Hematopoietic multipotent progenitor cell treated with erythropoietin and hydrocortisone succinate and interleukin-3 and kit ligand, for 4 days (in vitro differentiated cells): ENCODE results near the gene CYP4A22.
"Not testable (repeated sequence)": the region's sequence is repeated elsewhere in the genome, so short reads cannot be mapped to it uniquely, and the experiment has no call there.

ENCODE experiments used
- DNase-seq: peaks from one replicate; pipeline ENCODE4 v3.0.0-alpha.2; 2015

The CYP4A22 gene, protein sequence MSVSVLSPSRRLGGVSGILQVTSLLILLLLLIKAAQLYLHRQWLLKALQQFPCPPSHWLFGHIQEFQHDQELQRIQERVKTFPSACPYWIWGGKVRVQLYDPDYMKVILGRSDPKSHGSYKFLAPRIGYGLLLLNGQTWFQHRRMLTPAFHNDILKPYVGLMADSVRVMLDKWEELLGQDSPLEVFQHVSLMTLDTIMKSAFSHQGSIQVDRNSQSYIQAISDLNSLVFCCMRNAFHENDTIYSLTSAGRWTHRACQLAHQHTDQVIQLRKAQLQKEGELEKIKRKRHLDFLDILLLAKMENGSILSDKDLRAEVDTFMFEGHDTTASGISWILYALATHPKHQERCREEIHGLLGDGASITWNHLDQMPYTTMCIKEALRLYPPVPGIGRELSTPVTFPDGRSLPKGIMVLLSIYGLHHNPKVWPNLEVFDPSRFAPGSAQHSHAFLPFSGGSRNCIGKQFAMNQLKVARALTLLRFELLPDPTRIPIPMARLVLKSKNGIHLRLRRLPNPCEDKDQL

GRCh38 chr1:47137198-47137597 is at the start of gene CYP4A22:
Gene CYP4A22, plus strand, starts transcription at chr1:47137441. Its CDS starts 45 bp downstream, at chr1:47137486.
- DNase-seq, result no peak

DNA sequence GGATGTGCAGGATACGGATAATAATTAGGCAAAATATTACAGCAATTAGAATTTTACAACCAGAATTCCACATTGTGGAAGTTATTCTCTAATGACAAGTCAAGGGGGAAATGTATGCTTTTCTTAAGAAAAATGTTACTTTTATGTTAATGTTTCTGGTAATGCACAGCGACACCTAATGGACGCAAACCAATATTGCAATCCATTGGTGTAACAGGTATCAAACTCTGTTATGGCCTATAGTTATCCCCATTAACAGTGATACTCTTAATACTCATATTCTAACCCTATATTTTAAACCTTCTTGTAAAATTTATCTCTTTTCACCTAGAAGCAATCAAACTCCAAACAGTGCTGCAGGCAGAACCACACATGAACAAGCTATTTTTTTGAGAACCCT is 47.9 kb upstream of the CYP4A22 start:
- peak; percentile 61 for DNase-seq

- not testable (repeated sequence) for DNase-seq
Observed at GRCh38 chr1:47091476-47091875, 45.8 kb upstream of the CYP4A22 start.

GRCh38 chr1:47104816-47105215 is 32.4 kb upstream of the CYP4A22 start:
- no peak for DNase-seq

GRCh38 chr1:47106792-47107191 is 30.4 kb upstream of the CYP4A22 start:
- DNase-seq, result no peak

GRCh38 chr1:47107851-47108574 is 29.2 kb upstream of the CYP4A22 start:
- not testable (repeated sequence) for DNase-seq

- not testable (repeated sequence) for DNase-seq
Observed at GRCh38 chr1:47109482-47109881, 27.8 kb upstream of the CYP4A22 start.

GRCh38 chr1:47113178-47113577 is 24.1 kb upstream of the CYP4A22 start:
- DNase-seq, result no peak

DNA sequence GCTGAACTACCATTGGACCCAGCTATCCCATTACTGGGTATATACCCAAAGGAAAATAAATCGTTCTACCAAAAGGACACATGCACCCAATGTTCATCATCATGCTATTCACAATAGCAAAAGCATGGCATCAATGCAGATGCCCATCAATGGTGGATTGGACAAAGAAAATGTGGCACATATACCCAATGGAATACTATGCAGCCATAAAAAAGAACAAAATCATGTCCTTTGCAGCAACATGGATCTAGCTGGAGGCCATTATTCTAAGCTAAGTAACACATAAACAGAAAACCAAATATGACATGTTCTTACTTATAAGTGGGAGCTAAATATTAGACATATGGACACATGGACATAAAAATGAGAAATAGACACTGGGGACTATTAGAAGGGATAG is 16.2 kb upstream of the CYP4A22 start:
- not testable (repeated sequence) for DNase-seq

DNA sequence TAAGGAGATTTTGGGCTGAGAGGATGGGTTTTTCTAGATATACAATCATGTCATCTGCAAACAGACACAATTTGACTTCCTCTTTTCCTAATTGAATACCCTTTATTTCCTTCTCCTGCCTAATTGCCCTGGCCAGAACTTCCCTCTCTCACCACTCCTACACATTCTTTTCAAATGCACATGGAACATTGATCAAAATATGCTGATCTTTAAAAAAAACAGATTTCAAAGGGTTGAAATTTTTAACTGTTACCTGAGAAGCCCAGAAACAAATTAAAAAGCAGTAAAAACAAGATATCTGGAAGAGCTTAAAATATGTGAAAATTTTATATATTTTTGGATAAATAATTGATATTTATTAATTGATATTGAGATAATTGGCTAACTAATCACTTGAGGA is 12.4 kb upstream of the CYP4A22 start:
- DNase-seq, result not testable (repeated sequence)

DNA sequence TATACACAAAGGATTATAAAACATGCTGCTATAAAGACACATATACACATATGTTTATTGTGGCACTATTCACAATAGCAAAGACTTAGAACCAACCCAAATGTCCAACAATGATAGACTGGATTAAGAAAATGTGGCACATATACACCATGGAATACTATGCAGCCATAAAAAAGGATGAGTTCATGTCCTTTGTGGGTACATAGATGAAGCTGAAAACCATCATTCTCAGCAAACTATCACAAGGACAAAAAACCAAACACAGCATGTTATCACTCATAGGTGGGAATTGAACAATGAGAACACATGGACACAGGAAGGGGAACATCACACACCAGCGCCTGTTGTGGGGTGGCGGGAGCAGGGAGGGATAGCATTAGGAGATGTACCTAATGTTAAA is 10.2 kb upstream of the CYP4A22 start:
- DNase-seq, result not testable (repeated sequence)

- DNase-seq, result no peak
Observed at GRCh38 chr1:47128221-47128620, 9.0 kb upstream of the CYP4A22 start.

DNA sequence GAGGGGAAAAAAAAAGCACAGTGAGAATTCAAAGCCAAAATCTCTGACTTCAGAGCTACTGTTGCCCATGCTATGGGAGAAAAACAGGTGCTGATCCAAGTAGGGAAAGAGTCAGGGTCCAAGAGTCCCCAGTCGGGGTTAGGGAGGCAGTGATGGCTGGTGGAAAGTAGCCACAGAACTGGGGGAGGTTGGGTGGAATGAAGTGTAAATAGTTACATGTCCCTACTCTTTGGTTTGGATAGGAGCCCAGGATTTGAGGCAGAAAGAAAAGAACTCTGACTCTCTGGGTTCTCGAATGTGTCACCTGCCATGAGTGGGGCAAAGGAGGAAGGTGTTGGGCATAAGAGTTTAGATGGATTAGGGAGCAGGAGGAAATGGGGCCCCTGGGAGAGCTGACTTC is 8.4 kb upstream of the CYP4A22 start:
- DNase-seq, result not testable (repeated sequence)

DNA sequence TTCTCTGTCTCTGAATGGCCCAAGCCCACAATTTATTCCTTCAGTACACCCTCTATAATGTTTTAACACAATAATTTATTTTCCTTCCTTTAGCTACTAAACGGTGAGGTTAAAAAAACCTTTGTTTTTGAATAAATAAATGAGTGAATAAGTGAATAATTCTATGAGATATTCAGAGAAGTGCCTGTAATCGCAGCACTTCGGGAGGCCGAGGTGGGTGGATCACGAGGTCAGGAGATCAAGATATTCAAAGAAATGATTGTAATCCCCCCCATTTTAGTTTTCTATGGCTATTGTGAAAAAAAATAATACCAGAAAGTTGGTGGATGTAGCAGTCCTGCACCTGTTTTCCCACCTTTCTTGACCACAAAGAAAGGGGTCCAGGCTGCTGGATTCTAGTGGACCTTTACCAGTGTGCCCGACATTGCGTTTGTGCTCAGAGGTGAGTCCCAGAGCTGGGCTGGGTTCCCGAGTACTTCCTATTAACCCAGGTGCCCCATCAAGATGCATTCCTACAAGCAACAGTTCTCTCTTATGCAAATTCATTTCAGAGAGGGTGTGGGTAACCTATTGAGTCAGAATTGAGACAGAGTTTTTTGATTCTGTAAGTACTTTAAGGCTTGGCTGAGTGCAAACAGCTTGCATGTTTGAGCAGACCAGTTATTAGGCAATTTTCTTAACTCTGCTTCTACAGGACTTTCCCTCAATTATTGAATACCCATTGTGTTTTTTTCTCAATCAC is 7.6 kb upstream of the CYP4A22 start:
- DNase-seq, result not testable (repeated sequence)

DNA sequence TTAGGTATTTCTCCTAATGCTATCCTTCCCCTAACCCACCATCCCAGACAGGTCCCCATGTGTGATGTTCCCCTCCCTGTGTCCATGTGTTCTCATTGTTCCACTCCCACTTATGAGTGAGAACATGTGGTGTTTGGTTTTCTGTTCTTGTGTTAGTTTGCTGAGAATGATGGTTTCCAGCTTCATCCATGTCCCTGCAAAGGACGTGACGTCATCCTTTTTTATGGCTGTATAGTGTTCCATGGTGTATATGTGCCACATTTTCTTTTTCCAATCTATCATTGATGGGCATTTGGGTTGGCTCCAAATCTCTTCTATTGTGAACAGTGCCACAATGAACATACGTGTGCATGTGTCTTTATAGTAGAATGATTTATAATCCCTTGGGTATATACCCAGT is 4.6 kb upstream of the CYP4A22 start:
- not testable (repeated sequence) for DNase-seq

GRCh38 chr1:47137925-47138615 is 829 bp downstream of the CYP4A22 start:
- DNase-seq, result no peak

DNA sequence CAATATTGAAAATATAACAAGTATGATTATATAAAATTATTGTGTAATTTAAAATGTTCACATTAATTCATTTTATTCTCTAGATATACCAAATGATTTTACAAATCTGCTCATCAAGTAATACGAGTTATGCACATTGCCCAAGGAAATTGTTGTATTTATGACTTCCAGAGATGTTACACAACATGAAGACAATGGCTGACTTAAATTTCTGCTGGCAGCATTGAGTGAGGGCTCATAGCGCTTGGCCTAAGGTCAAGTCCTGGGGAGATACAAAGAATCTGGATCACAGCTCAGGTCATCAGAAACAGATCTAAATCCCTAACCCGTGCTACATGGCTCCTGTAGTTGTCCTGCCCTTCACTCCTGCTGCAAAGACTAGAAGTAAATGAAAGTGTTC is 3.1 kb downstream of the CYP4A22 start:
- DNase-seq, result not testable (repeated sequence)

DNA sequence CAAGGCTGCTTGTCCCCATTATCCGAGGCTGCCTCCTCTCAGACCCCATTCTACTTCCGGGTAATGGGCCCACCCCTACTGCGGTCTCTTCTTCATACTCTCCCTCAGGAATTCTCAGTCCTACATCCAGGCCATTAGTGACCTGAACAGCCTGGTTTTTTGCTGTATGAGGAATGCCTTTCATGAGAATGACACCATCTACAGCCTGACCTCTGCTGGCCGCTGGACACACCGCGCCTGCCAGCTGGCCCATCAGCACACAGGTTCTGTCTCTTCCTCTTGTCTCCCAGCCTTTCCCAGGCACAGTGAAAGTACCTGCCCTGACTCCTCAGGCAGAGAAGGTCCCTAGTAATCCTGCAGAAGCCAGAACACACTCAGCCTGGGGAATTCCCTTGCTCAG is 6.4 kb downstream of the CYP4A22 start:
- DNase-seq, result not testable (repeated sequence)

DNA sequence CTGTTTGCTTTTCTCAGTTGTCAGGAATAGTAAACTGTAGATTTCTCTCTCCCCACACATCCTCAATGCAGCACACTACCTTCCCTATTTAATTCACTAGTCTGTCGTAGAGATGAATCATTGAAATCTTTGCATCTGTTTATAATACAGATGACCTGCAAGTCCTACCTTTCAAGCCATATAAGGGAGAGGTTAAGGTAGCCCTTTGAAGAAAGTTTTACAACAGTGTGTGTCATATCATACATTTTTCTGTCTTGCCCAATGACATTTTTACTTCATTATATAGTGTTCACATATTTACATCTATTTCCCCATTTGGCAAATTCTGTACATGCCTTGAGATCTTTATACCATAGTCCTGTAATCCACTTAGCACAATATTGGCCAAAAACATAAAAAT is 9.3 kb downstream of the CYP4A22 start:
- not testable (repeated sequence) for DNase-seq

DNA sequence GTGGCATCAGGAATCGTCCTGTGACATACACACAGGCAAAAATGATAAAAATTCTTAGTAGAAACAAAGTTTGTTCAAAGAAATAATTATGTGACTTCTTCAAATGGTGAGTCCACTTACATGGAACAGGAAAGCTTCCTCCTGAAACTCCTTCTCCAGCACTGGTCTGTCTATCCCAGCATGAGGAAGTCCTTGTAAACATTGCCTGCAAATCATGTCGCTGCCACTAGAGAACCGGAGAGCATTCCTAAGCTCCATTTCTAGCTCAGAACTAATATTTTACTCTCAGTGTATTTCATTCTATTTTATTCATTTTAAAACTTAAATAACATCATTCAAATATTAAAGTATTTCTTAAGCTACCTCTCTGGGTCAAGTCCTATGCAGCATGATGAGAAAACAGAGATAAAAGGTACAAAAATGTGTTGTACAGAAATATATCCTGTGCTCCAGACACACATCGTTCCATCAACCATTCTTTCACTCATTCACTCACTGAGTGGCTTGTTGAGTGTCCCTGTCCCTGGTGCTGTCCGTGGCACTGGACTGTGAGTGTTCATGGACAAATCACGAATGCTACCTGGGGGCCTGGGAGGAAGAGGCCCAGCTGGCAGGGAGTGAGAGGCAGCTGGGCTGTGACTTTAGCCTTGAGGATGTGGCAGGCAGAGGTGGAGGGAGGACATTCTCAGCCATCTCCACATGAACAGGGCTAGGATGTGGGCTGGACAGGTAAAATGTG is 10.0 kb downstream of the CYP4A22 start:
- DNase-seq, result no peak

GRCh38 chr1:47149162-47149561 is 11.9 kb downstream of the CYP4A22 start:
- DNase-seq, result not testable (repeated sequence)

- not testable (repeated sequence) for DNase-seq
Observed at GRCh38 chr1:47156457-47156856, 19.2 kb downstream of the CYP4A22 start.
